ENCODE results near the gene MCFD2.

MCFD2 gene

GRCh38 chr2:46950314-46950713 lies 34.7 kb upstream of the MCFD2 start:
- peak; percentile 66 for DNase-seq (ENCODE audit: low read depth)
- TF ChIP-seq CTCF (conservative IDR thresholded peaks at IDR 0.05; ENCODE audit: control insufficient read depth, insufficient read depth, low read depth, low read length): no peak
- H3K4me3 ChIP-seq (ENCODE audit: control insufficient read depth, low read depth, low read length): no peak overlapping the region

- no peak for TF ChIP-seq CTCF (conservative IDR thresholded peaks at IDR 0.05; ENCODE audit: control insufficient read depth, insufficient read depth, low read depth, low read length)
- no peak for DNase-seq (ENCODE audit: low read depth)
- no peak overlapping the region for H3K4me3 ChIP-seq (ENCODE audit: control insufficient read depth, low read depth, low read length)
Measured at GRCh38 chr2:46947841-46948240, 32.2 kb upstream of the MCFD2 start.

- no peak for DNase-seq (ENCODE audit: low read depth)
- H3K4me3 ChIP-seq (ENCODE audit: control insufficient read depth, low read depth, low read length): no peak overlapping the region
- TF ChIP-seq CTCF (conservative IDR thresholded peaks at IDR 0.05; ENCODE audit: control insufficient read depth, insufficient read depth, low read depth, low read length): no peak
Measured at GRCh38 chr2:46945671-46946070, 30.1 kb upstream of the MCFD2 start.

GRCh38 chr2:46943881-46944798 lies 28.5 kb upstream of the MCFD2 start:
- no peak for DNase-seq (ENCODE audit: low read depth)
- TF ChIP-seq CTCF (conservative IDR thresholded peaks at IDR 0.05; ENCODE audit: control insufficient read depth, insufficient read depth, low read depth, low read length): no peak
- no peak overlapping the region for H3K4me3 ChIP-seq (ENCODE audit: control insufficient read depth, low read depth, low read length)

- H3K4me3 ChIP-seq (ENCODE audit: control insufficient read depth, low read depth, low read length): peak overlapping the region; percentile 94
- TF ChIP-seq CTCF (conservative IDR thresholded peaks at IDR 0.05; ENCODE audit: control insufficient read depth, insufficient read depth, low read depth, low read length): no peak
- no peak for DNase-seq (ENCODE audit: low read depth)
Measured at GRCh38 chr2:46942891-46943626, 27.5 kb upstream of the MCFD2 start.

GRCh38 chr2:46942143-46942526 lies 26.5 kb upstream of the MCFD2 start:
- DNase-seq (ENCODE audit: low read depth): no peak
- no peak for TF ChIP-seq CTCF (conservative IDR thresholded peaks at IDR 0.05; ENCODE audit: control insufficient read depth, insufficient read depth, low read depth, low read length)
- H3K4me3 ChIP-seq (ENCODE audit: control insufficient read depth, low read depth, low read length): peak overlapping the region; percentile 94
